Spinal cord (tissue), 10 donors: ENCODE measurements around the gene CEP135. TPM values are rescaled to one million over a fixed set of nuclear protein-coding genes. Genes with fewer than 3 reads are reported as not detected.
"Not testable (repeated sequence)": the region's sequence is repeated elsewhere in the genome, so short reads cannot be mapped to it uniquely, and the experiment has no call there.

ENCODE experiments used
- DNase-seq, 6 donors: peaks; one replicate each; pipeline versions ENCODE4 v3.0.0 to v3.0.0-alpha.2; 2013 to 2015; ENCODE audit warnings: low spot score in 6 of 6, low read depth in 4 of 6
- H3K27ac ChIP-seq: one replicate; pipeline ENCODE4 v1.5.1; 2013; ENCODE audit warnings: low read depth, low read length, control low read depth
- H3K27me3 ChIP-seq: one replicate; pipeline ENCODE4 v1.6.1; 2013; ENCODE audit warnings: low read length; ENCODE audit not compliant: control insufficient read depth, insufficient read depth
- H3K36me3 ChIP-seq: one replicate; pipeline ENCODE4 v1.6.1; 2013; ENCODE audit warnings: low read length; ENCODE audit not compliant: control insufficient read depth, insufficient read depth
- H3K4me1 ChIP-seq: one replicate; pipeline ENCODE4 v1.6.1; 2013; ENCODE audit warnings: low read length; ENCODE audit not compliant: control insufficient read depth, insufficient read depth
- H3K4me3 ChIP-seq: one replicate; pipeline ENCODE4 v1.5.1; 2013; ENCODE audit warnings: low read depth, low read length, control low read depth
- H3K9me3 ChIP-seq: one replicate; pipeline ENCODE4 v1.6.1; 2013; ENCODE audit warnings: low read length; ENCODE audit not compliant: control insufficient read depth, insufficient read depth
- WGBS: methylation state at CpG from one replicate; pipeline ENCODE4 v1.1.5; 2013; ENCODE audit warnings: missing lambda C conversion rate; ENCODE audit not compliant: insufficient coverage; 5-methylcytosine and 5-hydroxymethylcytosine counted together
- polyA plus RNA-seq, 2 donors: library from polyadenylated mRNA; unstranded; fragments of 120-200 nt; gene quantifications; one replicate each; pipeline ENCODE4 v1.2.1, GENCODE V29; 2013; ENCODE audit not compliant: insufficient read length in 2 of 2
- total RNA-seq, 2 donors: library from RNA; depleted of rRNA in 1 of 2; stranded (reverse); fragments of 120-200 nt in 1 of 2; fragments of >200 nt in 1 of 2; gene quantifications; one replicate each; pipeline versions ENCODE4 v1.2.3 to v1.2.4, GENCODE V29; 2013 to 2014
- donor health status: healthy.

CEP135 gene
- total and polyA plus RNA-seq, 4 donors: 9.9 to 15.3 (median 11.1) TPM

DNA sequence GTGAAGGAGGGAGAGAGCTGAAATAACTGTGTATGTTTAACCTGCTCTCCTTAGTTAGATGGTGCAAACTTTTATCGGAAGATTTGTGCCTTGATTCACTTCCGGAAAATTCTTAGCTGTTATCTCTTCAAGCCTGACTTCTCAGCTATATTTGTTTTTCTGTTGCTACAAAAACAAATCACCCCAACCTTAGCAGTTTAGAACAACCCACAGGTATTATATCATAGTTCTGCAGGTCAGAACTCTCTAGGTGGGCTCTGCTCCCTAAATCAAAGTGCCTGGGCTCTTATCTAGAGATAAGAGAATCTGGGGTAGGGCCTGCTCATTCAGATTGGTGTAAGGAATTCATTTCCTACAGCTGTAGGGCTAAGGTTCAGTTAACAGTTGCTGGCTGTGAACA is 15.1 kb upstream of the CEP135 start:
- Histone ChIP-seq H3K4me1 (peaks cover 4% of the 10 kb centered on the region), H3K9me3 (no peaks in the 10 kb centered on the region), H3K36me3 (no peaks in the 10 kb centered on the region), H3K4me3 (no peak overlapping the region), H3K27ac (no peak overlapping the region), H3K27me3 (no peaks in the 10 kb centered on the region)
- no CpG with 5 or more reads among the region's 2 CpGs for whole genome bisulfite sequencing
- DNase-seq: no peak

DNA sequence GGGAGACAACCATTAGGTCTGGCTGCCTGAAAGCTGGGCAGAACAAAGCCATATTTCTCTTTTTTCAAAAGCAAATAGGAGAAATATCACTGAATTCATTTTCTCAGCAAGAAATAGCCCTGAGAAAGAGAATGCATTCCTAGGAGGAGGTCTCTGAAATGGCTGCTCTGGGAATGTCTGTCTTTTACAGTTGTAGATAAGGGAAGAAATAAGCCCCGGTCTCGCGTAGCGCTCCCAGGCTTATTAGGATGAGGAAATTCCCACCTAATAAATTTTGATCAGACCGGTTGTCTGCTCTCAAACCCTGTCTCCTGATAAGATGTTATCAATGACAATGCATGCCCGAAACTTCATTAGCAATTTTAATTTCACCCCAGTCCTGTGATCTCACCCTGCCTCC is 12.8 kb upstream of the CEP135 start:
- not testable (repeated sequence) for H3K9me3 ChIP-seq, DNase-seq, H3K27me3 ChIP-seq, H3K4me1 ChIP-seq, H3K27ac ChIP-seq, H3K4me3 ChIP-seq, H3K36me3 ChIP-seq
- WGBS: no CpG with 5 or more reads among the region's 6 CpGs

DNA sequence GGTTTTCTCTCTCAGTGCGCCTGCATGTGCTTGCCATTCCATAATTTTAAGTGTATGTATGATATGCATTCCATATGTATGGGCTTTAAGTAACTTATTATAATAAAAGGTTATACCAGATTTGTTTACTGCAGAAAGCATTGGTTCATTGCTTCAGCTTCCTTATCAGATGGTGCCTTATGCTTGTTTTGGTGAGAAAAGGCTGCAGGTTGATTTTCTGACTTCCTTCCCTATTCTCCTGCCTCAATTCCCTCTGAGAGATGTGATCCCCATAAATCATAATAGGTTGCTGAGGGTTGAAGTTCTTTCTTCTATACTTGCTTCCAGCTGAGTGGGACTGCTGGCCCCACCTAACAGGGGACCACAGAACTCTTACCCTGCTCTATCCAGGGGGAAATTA is 10.3 kb upstream of the CEP135 start:
- no peaks in the 10 kb centered on the region for H3K4me1 ChIP-seq
- H3K36me3 ChIP-seq: no peaks in the 10 kb centered on the region
- no peak for DNase-seq
- H3K9me3 ChIP-seq: no peaks in the 10 kb centered on the region
- H3K27ac ChIP-seq: no peak overlapping the region
- no peak overlapping the region for H3K4me3 ChIP-seq
- no CpG with 5 or more reads among the region's 1 CpG for WGBS
- H3K27me3 ChIP-seq: no peaks in the 10 kb centered on the region

DNA sequence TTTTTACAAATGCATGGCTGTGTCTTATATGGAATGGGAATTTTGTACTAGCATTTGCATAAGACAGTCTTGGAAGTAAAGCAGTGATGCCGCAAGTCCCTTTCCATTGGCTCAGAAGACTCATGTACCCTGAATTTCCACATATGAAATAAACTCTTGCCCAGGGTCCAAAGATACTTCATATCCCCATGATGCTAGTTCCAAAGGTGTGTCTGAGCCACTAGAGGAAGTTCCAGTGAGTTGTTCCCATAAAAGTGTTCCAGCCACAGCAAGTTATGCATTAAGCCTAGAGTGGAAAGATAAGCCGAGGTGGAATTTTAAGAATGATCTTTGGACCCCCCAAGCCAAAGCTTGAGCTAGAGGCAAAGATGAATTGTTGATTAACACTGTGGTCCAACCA is 9.3 kb upstream of the CEP135 start:
- DNase-seq: no peak
- WGBS: 100% methylated on average over 1 of the region's 2 CpGs

DNA sequence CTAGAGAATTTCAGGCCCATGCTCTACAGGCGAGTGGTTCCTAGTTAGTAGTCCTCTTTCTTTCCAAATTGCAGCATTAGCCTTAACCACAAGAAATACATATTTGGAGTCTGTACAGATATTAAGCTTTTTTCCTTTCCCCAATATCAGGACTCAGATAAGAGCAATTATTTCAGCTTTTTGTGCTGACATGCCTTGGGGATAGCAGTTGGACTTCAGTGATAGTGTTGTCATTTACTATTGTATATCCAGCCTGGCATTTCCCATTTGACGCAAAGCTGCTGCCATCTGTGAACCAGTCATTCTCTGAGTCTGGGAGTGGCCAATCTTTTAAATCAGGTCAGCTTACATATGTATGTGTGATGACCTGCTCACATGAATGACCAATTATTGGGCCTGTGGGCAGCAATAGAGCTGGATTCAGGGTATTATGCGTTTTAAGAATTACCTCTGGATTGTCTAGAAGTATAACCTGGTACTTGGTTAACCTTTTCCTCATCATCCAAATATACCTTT is 6.8 kb upstream of the CEP135 start:
- DNase-seq: no peak
- no peaks in the 10 kb centered on the region for H3K9me3 ChIP-seq
- no CpG with 5 or more reads among the region's 3 CpGs for WGBS

More for the DNA sequence above, 9.3 kb upstream of the CEP135 start:
- no peaks in the 10 kb centered on the region for H3K9me3 ChIP-seq
- no peaks in the 10 kb centered on the region for H3K27me3 ChIP-seq
- H3K27ac ChIP-seq: no peak overlapping the region
- no peaks in the 10 kb centered on the region for H3K4me1 ChIP-seq
- H3K36me3 ChIP-seq: no peaks in the 10 kb centered on the region
- H3K4me3 ChIP-seq: no peak overlapping the region

DNA sequence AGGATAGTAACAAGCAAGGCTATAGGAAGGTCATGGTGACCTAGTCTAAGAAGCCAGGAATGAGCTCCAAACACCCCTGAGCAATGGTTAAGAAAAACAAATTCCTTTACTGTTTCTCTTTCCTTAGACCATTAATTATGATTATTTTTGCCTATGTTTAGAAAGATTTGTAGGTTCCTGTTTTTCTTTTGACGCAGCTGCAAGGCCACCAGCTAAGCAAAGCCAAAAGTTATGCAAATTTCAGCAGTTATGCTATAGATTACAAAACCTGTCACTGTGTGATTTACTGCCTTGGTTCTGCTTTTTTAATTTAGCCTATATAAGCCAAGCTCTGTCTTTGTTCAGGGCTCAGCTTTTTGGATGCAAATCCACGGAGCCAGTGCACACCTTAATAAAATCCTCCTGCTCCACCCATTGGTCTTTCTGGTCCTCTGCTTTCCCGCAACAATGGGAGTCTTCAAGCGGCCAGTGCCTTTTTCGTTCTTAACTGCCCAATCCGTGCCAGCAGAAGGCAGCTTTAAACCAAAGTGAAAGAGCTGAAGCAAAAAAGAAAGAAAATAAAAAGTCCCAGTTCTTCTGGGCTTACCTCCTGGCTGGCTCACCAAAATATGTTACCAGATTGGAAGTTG is 1.4 kb upstream of the CEP135 start:
- peak in 2 of 6 donors; percentile 2 to 25 for DNase-seq
- H3K9me3 ChIP-seq: no peaks in the 10 kb centered on the region
- 5% methylated on average over 4 of the region's 6 CpGs for WGBS
- H3K27me3 ChIP-seq: no peaks in the 10 kb centered on the region
- H3K27ac ChIP-seq: peak overlapping the region; percentile 37
- no peaks in the 10 kb centered on the region for H3K4me1 ChIP-seq
- peak overlapping the region; percentile 0 for H3K4me3 ChIP-seq
- H3K36me3 ChIP-seq: no peaks in the 10 kb centered on the region

More for the DNA sequence above, 6.8 kb upstream of the CEP135 start:
- H3K27me3 ChIP-seq: no peaks in the 10 kb centered on the region
- no peaks in the 10 kb centered on the region for H3K36me3 ChIP-seq
- H3K4me3 ChIP-seq: no peak overlapping the region
- no peaks in the 10 kb centered on the region for H3K4me1 ChIP-seq
- H3K27ac ChIP-seq: no peak overlapping the region

DNA sequence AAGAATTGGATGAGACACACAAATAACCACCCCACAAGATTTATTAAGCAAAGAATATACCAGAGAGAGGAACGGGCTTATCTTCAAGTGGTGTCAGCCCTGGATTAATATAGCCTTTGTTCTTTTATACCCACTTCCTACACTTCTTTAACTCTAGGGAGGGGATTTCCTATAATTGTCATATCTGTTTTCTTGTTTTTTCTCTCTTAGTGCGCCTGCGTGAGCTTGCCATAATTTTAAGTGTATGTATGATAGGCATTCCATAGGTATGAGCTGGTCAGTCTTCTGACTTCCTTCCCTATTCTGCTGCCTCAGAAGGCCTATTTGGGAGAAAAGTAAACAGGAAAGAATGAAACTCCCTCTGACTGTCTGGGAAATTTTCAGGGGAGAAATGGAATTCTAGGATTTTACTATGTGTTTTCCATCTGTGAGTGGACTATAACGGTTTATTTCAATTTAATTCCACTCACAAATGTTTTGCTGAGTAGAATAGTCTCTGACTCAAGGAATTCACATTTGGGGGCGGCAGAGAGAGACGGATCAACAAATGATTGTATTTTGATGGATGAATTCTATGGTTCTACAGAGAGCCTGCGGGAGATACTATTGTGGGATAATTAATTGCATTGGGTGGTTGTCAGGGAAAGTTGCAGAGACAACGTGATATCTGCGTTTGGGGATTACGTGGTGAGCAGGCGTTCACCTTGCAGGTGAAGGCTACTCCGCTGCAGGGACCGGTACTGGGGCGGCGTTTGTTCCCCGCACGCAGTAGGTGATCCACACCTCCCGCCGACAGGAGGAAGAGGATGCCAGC is 626 bp upstream of the CEP135 start:
- WGBS: under 1% methylated on average over 15 of the region's 19 CpGs
- DNase-seq: peak in 3 of 6 donors; percentile 1 to 42 (median 11)
- Histone ChIP-seq H3K27ac (peak overlapping the region; percentile 94), H3K4me3 (peak overlapping the region; percentile 73), H3K4me1 (no peaks in the 10 kb centered on the region), H3K9me3 (no peaks in the 10 kb centered on the region), H3K36me3 (no peaks in the 10 kb centered on the region), H3K27me3 (no peaks in the 10 kb centered on the region)

DNA sequence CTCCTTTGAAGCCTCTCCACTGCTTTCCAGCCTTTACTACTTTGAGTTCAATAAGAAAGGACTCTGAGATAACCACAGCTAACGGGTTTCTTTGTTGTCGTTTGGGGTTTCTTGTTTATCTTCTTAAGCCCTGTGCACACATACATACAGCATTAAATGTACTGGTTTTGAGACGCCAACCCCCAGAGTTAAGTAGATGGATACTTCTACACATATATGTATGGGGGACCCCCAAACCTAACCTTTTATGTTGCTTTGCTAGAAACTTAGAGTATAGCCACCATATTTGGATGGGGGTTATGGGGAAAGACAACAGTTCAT is 697 bp downstream of the CEP135 start:
- H3K27ac ChIP-seq: peak overlapping the region; percentile 94
- no peaks in the 10 kb centered on the region for H3K9me3 ChIP-seq
- H3K4me3 ChIP-seq: peak overlapping the region; percentile 73
- DNase-seq: no peak
- no peaks in the 10 kb centered on the region for H3K4me1 ChIP-seq
- no peaks in the 10 kb centered on the region for H3K36me3 ChIP-seq
- H3K27me3 ChIP-seq: no peaks in the 10 kb centered on the region
- WGBS: no CpG with 5 or more reads among the region's 3 CpGs

DNA sequence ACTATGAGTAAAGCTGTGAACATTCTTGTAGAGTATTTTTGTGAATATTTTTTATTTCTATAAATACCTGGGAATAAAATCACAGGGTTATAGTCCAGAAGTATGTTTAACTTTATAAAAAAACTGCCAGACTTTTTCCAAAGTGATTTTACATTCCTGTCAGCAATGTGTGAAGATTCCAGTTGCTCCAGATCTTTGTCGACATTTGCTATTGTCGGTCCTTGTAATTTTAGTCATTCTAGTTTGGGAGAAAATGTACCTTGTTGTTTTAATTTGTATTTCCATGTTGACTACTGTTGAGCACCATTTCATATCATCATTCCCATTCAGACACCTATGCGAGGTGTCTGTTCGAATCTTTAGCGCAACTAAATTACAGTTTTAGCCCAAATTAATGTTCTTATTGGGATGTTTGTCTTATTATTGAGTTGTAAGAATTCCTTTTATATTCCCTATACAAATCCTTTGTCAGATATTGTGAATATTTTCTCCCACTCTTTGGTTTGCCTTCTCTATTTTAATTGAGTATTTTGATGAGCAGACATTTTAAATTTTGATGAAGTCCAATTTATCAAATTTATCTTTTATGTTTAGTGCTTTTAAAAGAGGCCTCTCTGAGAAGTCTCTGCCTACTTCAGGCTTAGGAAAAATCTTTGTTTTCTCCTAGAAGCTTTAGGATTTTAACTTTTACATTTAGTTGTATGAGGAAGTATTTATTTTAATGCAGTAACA is 2.6 kb downstream of the CEP135 start:
- H3K27ac ChIP-seq: no peak overlapping the region
- whole genome bisulfite sequencing: no CpG with 5 or more reads among the region's 5 CpGs
- H3K9me3 ChIP-seq: no peaks in the 10 kb centered on the region
- no peaks in the 10 kb centered on the region for H3K27me3 ChIP-seq
- no peaks in the 10 kb centered on the region for H3K36me3 ChIP-seq
- H3K4me3 ChIP-seq: no peak overlapping the region
- no peaks in the 10 kb centered on the region for H3K4me1 ChIP-seq
- no peak for DNase-seq
